Measurements from ENCODE around the gene ELK1.

DNA sequence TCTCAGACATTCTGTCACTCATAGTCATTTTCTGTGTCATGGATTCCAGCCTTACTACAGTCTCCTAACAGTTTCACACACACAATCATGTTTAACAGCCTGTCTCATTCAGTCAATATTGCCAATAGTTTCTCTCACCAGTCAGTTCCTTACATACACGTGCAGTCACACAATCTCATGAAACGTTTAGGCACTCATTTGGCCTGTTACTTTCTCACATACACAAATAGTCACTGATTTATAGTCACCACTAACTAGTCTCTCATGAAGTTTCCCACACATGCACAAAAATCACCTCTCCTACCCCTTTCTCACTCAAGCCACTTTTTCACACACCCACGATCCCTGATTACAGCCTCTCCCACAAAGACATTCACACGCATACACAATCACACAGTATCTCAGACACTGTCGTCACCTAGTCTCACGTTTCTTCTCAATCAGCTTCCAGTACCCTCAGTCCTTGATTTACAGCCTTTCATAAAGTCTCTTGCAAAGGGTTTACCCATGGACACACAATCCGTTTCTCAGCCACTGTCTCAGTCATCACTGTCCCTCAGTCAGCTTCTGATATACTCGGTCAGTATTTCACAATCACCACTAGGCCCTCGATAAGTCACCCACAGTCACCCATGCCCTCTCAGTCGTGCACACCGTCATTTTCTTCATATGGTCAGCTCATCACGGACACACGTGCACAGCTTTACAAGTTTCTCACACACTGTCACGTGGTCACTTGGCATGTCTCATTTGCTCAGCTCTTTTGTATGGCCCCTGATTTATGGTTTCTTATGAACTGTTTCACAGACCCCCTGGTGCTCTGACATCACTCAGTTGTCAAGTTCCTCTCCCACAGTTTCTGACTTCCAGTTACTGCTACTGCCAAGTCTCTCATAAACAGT, 16.4 kb downstream of the ELK1 start:
- TF ChIP-seq, protein P1, sequence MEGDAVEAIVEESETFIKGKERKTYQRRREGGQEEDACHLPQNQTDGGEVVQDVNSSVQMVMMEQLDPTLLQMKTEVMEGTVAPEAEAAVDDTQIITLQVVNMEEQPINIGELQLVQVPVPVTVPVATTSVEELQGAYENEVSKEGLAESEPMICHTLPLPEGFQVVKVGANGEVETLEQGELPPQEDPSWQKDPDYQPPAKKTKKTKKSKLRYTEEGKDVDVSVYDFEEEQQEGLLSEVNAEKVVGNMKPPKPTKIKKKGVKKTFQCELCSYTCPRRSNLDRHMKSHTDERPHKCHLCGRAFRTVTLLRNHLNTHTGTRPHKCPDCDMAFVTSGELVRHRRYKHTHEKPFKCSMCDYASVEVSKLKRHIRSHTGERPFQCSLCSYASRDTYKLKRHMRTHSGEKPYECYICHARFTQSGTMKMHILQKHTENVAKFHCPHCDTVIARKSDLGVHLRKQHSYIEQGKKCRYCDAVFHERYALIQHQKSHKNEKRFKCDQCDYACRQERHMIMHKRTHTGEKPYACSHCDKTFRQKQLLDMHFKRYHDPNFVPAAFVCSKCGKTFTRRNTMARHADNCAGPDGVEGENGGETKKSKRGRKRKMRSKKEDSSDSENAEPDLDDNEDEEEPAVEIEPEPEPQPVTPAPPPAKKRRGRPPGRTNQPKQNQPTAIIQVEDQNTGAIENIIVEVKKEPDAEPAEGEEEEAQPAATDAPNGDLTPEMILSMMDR (IDR thresholded peaks at IDR 0.05; ENCODE audit: low read length): no peak
- TF ChIP-seq EZH2 (IDR thresholded peaks at IDR 0.05; ENCODE audit: borderline replicate concordance, low read length): no peak

Measured in OCI-LY1 (cell line).